HEK293 (cell line): ENCODE measurements around the gene PTGFRN.
"Not testable (repeated sequence)": the region's sequence is repeated elsewhere in the genome, so short reads cannot be mapped to it uniquely, and the experiment has no call there.

Source experiments
- CTCF ChIP-seq: fragments of 450-650 bp; formaldehyde crosslinking; IDR thresholded peaks from 2 replicates; pipeline ENCODE4 v1.5.1; 2016; ENCODE audit warnings: missing biosample characterization, missing genetic modification characterization
- TF ChIP-seq, protein P1 (sequence below): fragments of 450-650 bp; formaldehyde crosslinking; IDR thresholded peaks from 2 replicates; pipeline ENCODE4 v1.5.1; 2016; ENCODE audit warnings: missing biosample characterization, missing genetic modification characterization

GRCh38 chr1:116860167-116860566 is 49.5 kb upstream of the PTGFRN start:
- TF ChIP-seq CTCF (tag by site-specific recombination) = not testable (repeated sequence)
- TF ChIP-seq, protein P1, sequence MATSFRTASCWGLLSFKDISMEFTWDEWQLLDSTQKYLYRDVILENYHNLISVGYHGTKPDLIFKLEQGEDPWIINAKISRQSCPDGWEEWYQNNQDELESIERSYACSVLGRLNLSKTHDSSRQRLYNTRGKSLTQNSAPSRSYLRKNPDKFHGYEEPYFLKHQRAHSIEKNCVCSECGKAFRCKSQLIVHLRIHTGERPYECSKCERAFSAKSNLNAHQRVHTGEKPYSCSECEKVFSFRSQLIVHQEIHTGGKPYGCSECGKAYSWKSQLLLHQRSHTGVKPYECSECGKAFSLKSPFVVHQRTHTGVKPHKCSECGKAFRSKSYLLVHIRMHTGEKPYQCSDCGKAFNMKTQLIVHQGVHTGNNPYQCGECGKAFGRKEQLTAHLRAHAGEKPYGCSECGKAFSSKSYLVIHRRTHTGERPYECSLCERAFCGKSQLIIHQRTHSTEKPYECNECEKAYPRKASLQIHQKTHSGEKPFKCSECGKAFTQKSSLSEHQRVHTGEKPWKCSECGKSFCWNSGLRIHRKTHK (tag by site-specific recombination) = not testable (repeated sequence)
